IMR-90 (cell line): ENCODE measurements around the gene HRH3. TPM values are rescaled to one million over a fixed set of nuclear protein-coding genes. Genes with fewer than 3 reads are reported as not detected.

Experiments
- ATAC-seq: fragments of 200-7000 bp; cut with Tn5 transposase; 2 replicates; pipeline ENCODE4 v1.9.1; 2020; ENCODE audit warnings: low read depth, mild to moderate bottlenecking, moderate library complexity
- BruUV-seq: library from RNA; stranded (reverse); fragments of 400-500 nt; replicated peaks from 2 replicates; lab custom pipeline; 2021; lab: Mats Ljungman, UMichigan
- CTCF ChIA-PET: fragments of 300-600 bp; formaldehyde crosslinking; extraction: SDS; loops from one replicate; lab custom pipeline; 2021; ENCODE audit warnings: antibody characterized with exemption; lab: Yijun Ruan, JAX
- POLR2A ChIA-PET: fragments of 300-600 bp; sonication (Branson Sonifier 250); formaldehyde crosslinking; loops from one replicate; lab custom pipeline; 2022; ENCODE audit warnings: antibody characterized with exemption; ENCODE audit not compliant: unreplicated experiment; lab: Charles Lee
- DNase-seq: peaks from one replicate; pipeline ENCODE4 v3.0.0; 2013
- H2AFZ ChIP-seq: replicated peaks from 2 replicates; pipeline ENCODE3; 2013; ENCODE audit warnings: low read length, mild to moderate bottlenecking; ENCODE audit not compliant: poor library complexity
- H2AK5ac ChIP-seq: 2 replicates; pipeline ENCODE4 v1.6.1; 2013; ENCODE audit warnings: low read depth, low read length, inconsistent platforms
- H2AK9ac ChIP-seq: replicated peaks from 2 replicates; pipeline ENCODE3; 2013; ENCODE audit warnings: mild to moderate bottlenecking, low read depth, low read length, moderate library complexity; ENCODE audit not compliant: poor library complexity
- H2BK120ac ChIP-seq: 2 replicates; pipeline ENCODE4 v1.6.1; 2013; ENCODE audit warnings: low read depth, low read length, inconsistent platforms
- H2BK15ac ChIP-seq: 3 replicates; pipeline ENCODE4 v1.6.1; 2013; ENCODE audit warnings: low read depth, low read length, inconsistent platforms
- H2BK20ac ChIP-seq: 2 replicates; pipeline ENCODE4 v1.6.1; 2013; ENCODE audit warnings: low read depth, mild to moderate bottlenecking, inconsistent platforms, low read length, moderate library complexity
- H2BK5ac ChIP-seq: 2 replicates; pipeline ENCODE4 v1.6.1; 2013; ENCODE audit warnings: mild to moderate bottlenecking, low read depth, low read length, inconsistent platforms; ENCODE audit not compliant: poor library complexity, severe bottlenecking
- H3K14ac ChIP-seq: replicated peaks from 2 replicates; pipeline ENCODE4 v1.6.1; 2013; ENCODE audit warnings: low read depth, low read length, inconsistent platforms
- H3K18ac ChIP-seq: 2 replicates; pipeline ENCODE4 v1.6.1; 2013; ENCODE audit warnings: low read depth, low read length, control low read depth
- H3K23ac ChIP-seq: 2 replicates; pipeline ENCODE4 v1.6.1; 2013; ENCODE audit warnings: low read depth, low read length, inconsistent platforms
- H3K27ac ChIP-seq: 2 replicates; pipeline ENCODE4 v1.5.1; 2013; ENCODE audit warnings: mild to moderate bottlenecking, control low read depth, low read length; ENCODE audit not compliant: insufficient read depth
- H3K27me3 ChIP-seq: 2 replicates; pipeline ENCODE4 v1.6.1; 2013; ENCODE audit warnings: low read length; ENCODE audit not compliant: control insufficient read depth, insufficient read depth
- H3K36me3 ChIP-seq: 2 replicates; pipeline ENCODE4 v1.6.1; 2013; ENCODE audit warnings: low read length, mixed read lengths; ENCODE audit not compliant: control insufficient read depth, insufficient read depth
- H3K4ac ChIP-seq: 2 replicates; pipeline ENCODE4 v1.6.1; 2013; ENCODE audit warnings: low read depth, low read length, inconsistent platforms
- H3K4me1 ChIP-seq: 2 replicates; pipeline ENCODE4 v1.6.1; 2013; ENCODE audit warnings: low read length, mixed read lengths; ENCODE audit not compliant: control insufficient read depth, insufficient read depth
- H3K4me2 ChIP-seq: 2 replicates; pipeline ENCODE4 v1.6.1; 2013; ENCODE audit warnings: low read depth, mild to moderate bottlenecking, control low read depth, low read length, moderate library complexity
- H3K4me3 ChIP-seq: 2 replicates; pipeline ENCODE4 v1.5.1; 2013; ENCODE audit warnings: low read depth, mild to moderate bottlenecking, control low read depth, low read length, moderate library complexity; ENCODE audit not compliant: insufficient read depth
- H3K56ac ChIP-seq: 2 replicates; pipeline ENCODE4 v1.6.1; 2013; ENCODE audit warnings: low read length, inconsistent platforms; ENCODE audit not compliant: insufficient read depth; ENCODE audit errors: extremely low read depth
- H3K79me1 ChIP-seq, 2 experiments: 2 replicates each; pipeline ENCODE4 v1.6.1; 2013; ENCODE audit warnings: low read length in 2 of 2, inconsistent platforms in 1 of 2, low read depth in 1 of 2
- H3K9ac ChIP-seq: 2 replicates; pipeline ENCODE4 v1.6.1; 2013; ENCODE audit warnings: low read depth, low read length, control low read depth
- H3K9me1 ChIP-seq: 2 replicates; pipeline ENCODE4 v1.6.1; 2013; ENCODE audit warnings: low read length, inconsistent platforms; ENCODE audit not compliant: insufficient read depth
- H3K9me3 ChIP-seq: 2 replicates; pipeline ENCODE4 v1.6.1; 2013; ENCODE audit warnings: low read length; ENCODE audit not compliant: control insufficient read depth, insufficient read depth
- H4K20me1 ChIP-seq: 2 replicates; pipeline ENCODE4 v1.6.1; 2013; ENCODE audit warnings: low read length, inconsistent platforms; ENCODE audit not compliant: insufficient read depth
- H4K5ac ChIP-seq: 2 replicates; pipeline ENCODE4 v1.6.1; 2013; ENCODE audit warnings: mild to moderate bottlenecking, low read depth, low read length, control low read depth
- H4K8ac ChIP-seq, 2 experiments: 2 replicates each; pipeline ENCODE4 v1.6.1; 2013; ENCODE audit warnings: low read depth in 2 of 2, low read length in 2 of 2, control low read depth in 1 of 2, inconsistent platforms in 1 of 2
- H4K91ac ChIP-seq: 2 replicates; pipeline ENCODE4 v1.6.1; 2013; ENCODE audit warnings: low read depth, low read length, inconsistent platforms; ENCODE audit not compliant: insufficient read depth
- BHLHE40 ChIP-seq: fragments of 150-350 bp; IDR thresholded peaks from 2 replicates; pipeline ENCODE4 v1.6.1; 2016; ENCODE audit warnings: mild to moderate bottlenecking, low read depth, low read length
- CHD1 ChIP-seq: IDR thresholded peaks from 2 replicates; pipeline ENCODE4 v1.6.1; 2012; ENCODE audit warnings: low read depth, low read length, improper control_type of control experiment
- MAFK ChIP-seq: IDR thresholded peaks from 2 replicates; pipeline ENCODE4 v1.6.1; 2012; ENCODE audit warnings: low read depth, low read length, improper control_type of control experiment
- WGBS, 2 experiments: methylation state at CpG; one replicate each; pipeline versions ENCODE4 v1.1.5 to v1.1.7; 2013; ENCODE audit warnings: missing lambda C conversion rate in 2 of 2; ENCODE audit not compliant: insufficient read length in 1 of 2; ENCODE audit errors: extremely low coverage in 2 of 2; 5-methylcytosine and 5-hydroxymethylcytosine counted together
- dilution Hi-C: fragments of 300-500 bp; cut with HindIII; formaldehyde crosslinking; loops from one replicate; pipeline ENCODE4 v1.14.3; 2018; ENCODE audit warnings: low sequenced_read_pairs; ENCODE audit not compliant: unreplicated experiment
- in situ Hi-C: fragments of 300-500 bp; cut with MboI; formaldehyde crosslinking; loops from 3 replicates; pipeline ENCODE4 v1.14.3; 2019; ENCODE audit warnings: low sequenced_read_pairs, inconsistent platforms, mixed read lengths
- intact Hi-C: fragments of 100-400 bp; cut with micrococcal nuclease; formaldehyde crosslinking; loops from 2 replicates; pipeline ENCODE4 v1.10.0; 2022
- polyA plus RNA-seq, 3 experiments: library from polyadenylated mRNA; depleted of rRNA; stranded (reverse); fragments of >200 nt; gene quantifications; 2 replicates each; pipeline ENCODE4 v1.2.3, GENCODE V29; 2012; ENCODE audit warnings: low replicate concordance in 1 of 3
- total RNA-seq: library from RNA; depleted of rRNA; stranded (reverse); fragments of >200 nt; gene quantifications from 2 replicates; pipeline ENCODE4 v1.2.3, GENCODE V29; 2012

HRH3 gene
- total and polyA plus RNA-seq, 2 of the 4 experiments (the other 2 are of a cell fraction): not detected

- no peaks in the 10 kb centered on the region for H3K27me3 ChIP-seq
- in situ Hi-C loops (no loop called here), intact Hi-C loops (no loop called here)
Observed at GRCh38 chr20:62200491-62201172, 19.4 kb downstream of the HRH3 start.

More at GRCh38 chr20:62200491-62201172, 19.4 kb downstream of the HRH3 start:
- Histone ChIP-seq H2BK15ac (no peak overlapping the region), H4K8ac (no peak overlapping the region), H2AK9ac (no peak overlapping the region), H3K18ac (no peak overlapping the region), H3K9me3 (no peaks in the 10 kb centered on the region), H3K4me1 (no peaks in the 10 kb centered on the region), H3K56ac (no peak overlapping the region), H2AFZ (no peak overlapping the region), H3K36me3 (peaks cover 48% of the 10 kb centered on the region), H4K91ac (no peak overlapping the region), H3K4me3 (no peak overlapping the region), H3K27ac (no peak overlapping the region), H4K20me1 (peaks cover 1% of the 10 kb centered on the region; the same call in 1 of the 2 replicates), H3K4ac (no peak overlapping the region), H3K14ac (no peak overlapping the region), H3K23ac (no peak overlapping the region), H2BK20ac (no peak overlapping the region), H3K4me2 (no peak overlapping the region), H3K9ac (no peak overlapping the region), H3K9me1 (no peaks in the 10 kb centered on the region; the same call in 1 of the 2 replicates), H3K79me1 (peaks cover 0 to 6% of the 10 kb centered on the region in 2 experiments; a peak in 3 of 4 replicates), H2BK5ac (no peak overlapping the region), H2BK120ac (no peak overlapping the region), H4K5ac (no peak overlapping the region), H2AK5ac (no peak overlapping the region)
- ChIA-PET POLR2A (no interaction called here), CTCF (no interaction called here)
- no peak for ATAC-seq
- TF ChIP-seq MAFK (no peak), BHLHE40 (no peak), CHD1 (no peak)
- no TSS peak for BruUV-seq
- no peak for DNase-seq
- dilution Hi-C loops: no loop called here
- WGBS, 2 experiments: 97% methylated on average over 30 of the region's 38 CpGs; no CpG with 5 or more reads in 1 of the 2 experiments
